Nucleus accumbens (tissue), 56 donors: ENCODE data around the gene WRAP53.
A peak's percentile ranks its signal among the peaks of the same experiment; 100 is the strongest.
"Not testable (repeated sequence)": the region's sequence is repeated elsewhere in the genome, so short reads cannot be mapped to it uniquely, and the experiment has no call there.

Experiments
- DNase-seq, 56 donors: peaks; one replicate each; lab custom pipeline; 2025; lab: John Stamatoyannopoulos, UW

The WRAP53 gene

GRCh38 chr17:7687908-7688807 is at the start of gene WRAP53:
Gene WRAP53 (plus strand): TSS chr17:7688477. CDS start chr17:7688649, 172 bp downstream.
- peak; percentile 72 to 99 (median 96) for DNase-seq

- DNase-seq, result no peak
Observed at GRCh38 chr17:7640783-7641182, 47.5 kb upstream of the WRAP53 start.

- not testable (repeated sequence) for DNase-seq
Observed at GRCh38 chr17:7641635-7642034, 46.6 kb upstream of the WRAP53 start.

- DNase-seq, result no peak
Observed at GRCh38 chr17:7644775-7645174, 43.5 kb upstream of the WRAP53 start.

GRCh38 chr17:7646457-7646856 is 41.8 kb upstream of the WRAP53 start:
- DNase-seq, result no peak

GRCh38 chr17:7647018-7647417 is 41.3 kb upstream of the WRAP53 start:
- no peak for DNase-seq

- peak in 45 of 56 donors; percentile 16 to 83 (median 54) for DNase-seq
Observed at GRCh38 chr17:7650509-7651096, 37.7 kb upstream of the WRAP53 start, which contains the start of gene ATP1B2. Gene ATP1B2 (plus strand): TSS chr17:7650926. CDS start chr17:7651519, 593 bp downstream.

- peak in 1 of 56 donors; percentile 52 for DNase-seq
Observed at GRCh38 chr17:7651097-7651664, 37.1 kb upstream of the WRAP53 start.

- DNase-seq, result peak in 26 of 56 donors; percentile 8 to 69 (median 38)
Observed at GRCh38 chr17:7651665-7652387, 36.5 kb upstream of the WRAP53 start.

- DNase-seq, result peak in 4 of 56 donors; percentile 1 to 34 (median 12)
Observed at GRCh38 chr17:7652388-7653356, 35.6 kb upstream of the WRAP53 start.

GRCh38 chr17:7654832-7655540 is 33.3 kb upstream of the WRAP53 start:
- DNase-seq, result peak in 10 of 56 donors; percentile 8 to 67 (median 26)

GRCh38 chr17:7655541-7655840 is 32.8 kb upstream of the WRAP53 start:
- DNase-seq, result no peak

GRCh38 chr17:7656958-7657609 is 31.2 kb upstream of the WRAP53 start:
- peak in 44 of 56 donors; percentile 15 to 86 (median 46) for DNase-seq

- peak in 46 of 56 donors; percentile 23 to 85 (median 68) for DNase-seq
Observed at GRCh38 chr17:7667656-7668406, 20.4 kb upstream of the WRAP53 start.

GRCh38 chr17:7668482-7668881 is 19.8 kb upstream of the WRAP53 start:
- peak in 2 of 56 donors; percentile 4 to 12 for DNase-seq

GRCh38 chr17:7673239-7673638 is 15.0 kb upstream of the WRAP53 start:
- DNase-seq, result no peak

- DNase-seq, result no peak
Observed at GRCh38 chr17:7674934-7675333, 13.3 kb upstream of the WRAP53 start.

- DNase-seq, result no peak
Observed at GRCh38 chr17:7676533-7676932, 11.7 kb upstream of the WRAP53 start.
